Thyroid gland (tissue), 4 donors: Measurements from ENCODE around the gene MBNL2. TPM values are rescaled to one million over a fixed set of nuclear protein-coding genes. Genes with fewer than 3 reads are reported as not detected.

Experiments used
- DNase-seq, 2 donors: peaks; one replicate each; pipeline ENCODE4 v3.0.0-alpha.2; 2019
- H3K27ac ChIP-seq, 3 donors: fragments of 200-600 bp; sonication (generic); 1 replicate in 2 of 3; 2 replicates in 1 of 3; pipeline ENCODE4 v1.5.1; 2016 to 2019; ENCODE audit warnings: mild to moderate bottlenecking in 1 of 3, moderate library complexity in 1 of 3
- H3K27me3 ChIP-seq: fragments of 200-600 bp; sonication (generic); one replicate; pipeline ENCODE4 v1.5.1; 2019
- H3K36me3 ChIP-seq, 2 donors: fragments of 200-600 bp; sonication (generic); one replicate each; pipeline ENCODE4 v1.5.1; 2016 to 2019
- H3K4me1 ChIP-seq, 2 donors: fragments of 200-600 bp; sonication (generic); one replicate each; pipeline ENCODE4 v1.5.1; 2017 to 2019
- H3K4me3 ChIP-seq, 3 donors: fragments of 200-600 bp; sonication (generic); replicated peaks in 1 of 3; 1 replicate in 2 of 3; 2 replicates in 1 of 3; pipeline ENCODE4 v1.5.1; 2016; ENCODE audit warnings: mild to moderate bottlenecking in 1 of 3
- H3K9me3 ChIP-seq: fragments of 200-600 bp; sonication (generic); one replicate; pipeline ENCODE4 v1.5.1; 2017
- POLR2A ChIP-seq, 2 donors: fragments of 450-650 bp; IDR thresholded peaks; one replicate each; pipeline ENCODE4 v1.6.1; 2017; ENCODE audit warnings: antibody characterized with exemption in 2 of 2, mild to moderate bottlenecking in 2 of 2, moderate library complexity in 1 of 2
- WGBS, 2 donors: methylation state at CpG; one replicate each; pipeline ENCODE4 v1.1.5; 2017; 5-methylcytosine and 5-hydroxymethylcytosine counted together
- intact Hi-C: fragments of 100-400 bp; cut with DNase I; formaldehyde crosslinking; loops from one replicate; pipeline ENCODE4 v1.15.1; 2023
- total RNA-seq, 4 donors: library from RNA; depleted of rRNA; stranded (reverse); fragments of >200 nt; gene quantifications; one replicate each; pipeline ENCODE4 v1.2.3, GENCODE V29; 2016
- TF ChIP-seq, protein P1 (sequence below), 6 experiments: fragments of 200-600 bp in 3 of 6; fragments of 450-650 bp in 3 of 6; sonication (generic) in 3 of 6; IDR thresholded peaks; one replicate each; pipeline ENCODE4 v1.5.1; 2016 to 2019; ENCODE audit warnings: antibody characterized with exemption in 6 of 6, mild to moderate bottlenecking in 2 of 6, inconsistent platforms in 1 of 6, moderate library complexity in 1 of 6

The MBNL2 gene
- total RNA-seq, 4 donors from 2014 or later = 93.4 to 99.9 (median 98.3) TPM

DNA sequence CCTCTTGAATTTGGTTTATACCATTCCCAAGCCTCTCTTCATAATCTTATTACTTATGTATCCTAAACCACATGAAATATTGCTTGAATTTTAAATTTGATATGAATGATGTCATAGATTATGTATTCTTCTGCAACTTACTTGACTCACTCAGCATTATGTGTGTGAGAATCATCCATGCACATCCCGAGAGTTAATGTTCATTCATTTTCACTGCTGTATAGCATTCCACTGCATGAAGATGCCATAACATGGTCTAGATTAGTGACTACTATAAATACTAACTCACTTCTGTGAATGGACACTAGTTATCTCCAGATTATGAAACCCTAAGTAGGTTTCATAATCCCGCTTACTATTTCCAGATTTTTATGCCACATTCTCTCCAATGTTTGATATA, 186.8 kb downstream of the MBNL2 start:
- 96 to 97% methylated on average over 2 of the region's 2 CpGs for WGBS, 2 donors
- intact Hi-C loops = no loop called here
- no peaks in the 10 kb centered on the region for H3K36me3 ChIP-seq
- H3K27me3 ChIP-seq = no peaks in the 10 kb centered on the region
- H3K4me1 ChIP-seq = no peaks in the 10 kb centered on the region
- H3K4me3 ChIP-seq = no peak overlapping the region
- DNase-seq = no peak
- H3K9me3 ChIP-seq = no peaks in the 10 kb centered on the region
- TF ChIP-seq POLR2A (IDR thresholded peaks at IDR 0.05) = no peak
- TF ChIP-seq, protein P1, sequence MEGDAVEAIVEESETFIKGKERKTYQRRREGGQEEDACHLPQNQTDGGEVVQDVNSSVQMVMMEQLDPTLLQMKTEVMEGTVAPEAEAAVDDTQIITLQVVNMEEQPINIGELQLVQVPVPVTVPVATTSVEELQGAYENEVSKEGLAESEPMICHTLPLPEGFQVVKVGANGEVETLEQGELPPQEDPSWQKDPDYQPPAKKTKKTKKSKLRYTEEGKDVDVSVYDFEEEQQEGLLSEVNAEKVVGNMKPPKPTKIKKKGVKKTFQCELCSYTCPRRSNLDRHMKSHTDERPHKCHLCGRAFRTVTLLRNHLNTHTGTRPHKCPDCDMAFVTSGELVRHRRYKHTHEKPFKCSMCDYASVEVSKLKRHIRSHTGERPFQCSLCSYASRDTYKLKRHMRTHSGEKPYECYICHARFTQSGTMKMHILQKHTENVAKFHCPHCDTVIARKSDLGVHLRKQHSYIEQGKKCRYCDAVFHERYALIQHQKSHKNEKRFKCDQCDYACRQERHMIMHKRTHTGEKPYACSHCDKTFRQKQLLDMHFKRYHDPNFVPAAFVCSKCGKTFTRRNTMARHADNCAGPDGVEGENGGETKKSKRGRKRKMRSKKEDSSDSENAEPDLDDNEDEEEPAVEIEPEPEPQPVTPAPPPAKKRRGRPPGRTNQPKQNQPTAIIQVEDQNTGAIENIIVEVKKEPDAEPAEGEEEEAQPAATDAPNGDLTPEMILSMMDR (IDR thresholded peaks at IDR 0.05) = no peak
- H3K27ac ChIP-seq = no peak overlapping the region

DNA sequence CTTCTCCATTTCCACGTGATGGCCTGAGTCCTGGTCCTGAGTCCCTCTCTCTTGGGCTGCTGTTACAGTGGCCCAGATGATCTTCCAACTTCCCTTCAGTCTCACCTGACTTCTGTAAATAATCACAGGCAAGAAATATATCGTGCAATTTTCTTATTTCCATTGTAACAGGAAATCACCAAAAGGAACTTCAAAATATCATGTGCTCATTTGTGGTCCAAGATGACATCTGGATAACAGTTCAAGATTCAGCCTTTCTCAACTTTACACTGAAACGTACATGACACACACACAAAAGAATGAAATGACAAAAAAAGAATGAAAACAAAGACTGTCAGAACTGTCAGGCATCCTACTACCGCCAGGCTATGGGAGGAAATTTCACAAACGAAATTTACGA, 189.9 kb downstream of the MBNL2 start:
- Histone ChIP-seq H3K36me3 (no peaks in the 10 kb centered on the region), H3K4me1 (no peaks in the 10 kb centered on the region), H3K27me3 (no peaks in the 10 kb centered on the region), H3K9me3 (no peaks in the 10 kb centered on the region), H3K27ac (no peak overlapping the region), H3K4me3 (no peak overlapping the region)
- no peak for DNase-seq
- intact Hi-C loops = no loop called here
- WGBS, 2 donors = 93 to 94% methylated on average over 6 of the region's 6 CpGs
- TF ChIP-seq POLR2A (IDR thresholded peaks at IDR 0.05) = no peak
- TF ChIP-seq, protein P1 (IDR thresholded peaks at IDR 0.05) = no peak

- WGBS, 2 donors = 44 to 55% methylated on average over 1 of the region's 1 CpG
Measured at GRCh38 chr13:97413694-97414093, 191.6 kb downstream of the MBNL2 start.

DNA sequence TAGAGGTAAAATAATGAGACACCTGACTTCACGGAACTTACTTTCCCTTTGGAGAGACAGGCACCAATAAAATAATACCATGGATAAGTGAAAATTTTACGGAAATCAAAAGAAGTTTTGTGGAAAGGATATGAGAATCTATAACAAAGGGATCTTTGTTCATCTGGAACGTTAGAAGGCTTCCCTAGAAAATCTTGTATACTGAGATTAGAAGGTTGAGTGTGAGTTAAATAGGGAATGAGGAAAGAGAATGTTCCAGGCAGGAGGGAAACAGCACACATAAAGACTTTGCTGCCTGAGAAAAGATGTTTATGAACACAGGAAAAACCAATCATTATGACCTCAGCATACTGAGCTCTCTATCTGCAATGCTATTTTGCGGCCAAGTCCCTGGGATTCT, 192.3 kb downstream of the MBNL2 start:
- Histone ChIP-seq H3K4me1 (no peaks in the 10 kb centered on the region), H3K27ac (no peak overlapping the region), H3K4me3 (no peak overlapping the region), H3K36me3 (no peaks in the 10 kb centered on the region), H3K9me3 (no peaks in the 10 kb centered on the region), H3K27me3 (no peaks in the 10 kb centered on the region)
- TF ChIP-seq, protein P1 (IDR thresholded peaks at IDR 0.05) = no peak
- TF ChIP-seq POLR2A (IDR thresholded peaks at IDR 0.05) = no peak
- no peak for DNase-seq
- intact Hi-C loops = no loop called here
- WGBS, 2 donors = 76 to 80% methylated on average over 4 of the region's 4 CpGs

More at GRCh38 chr13:97413694-97414093, 191.6 kb downstream of the MBNL2 start:
- Histone ChIP-seq H3K9me3 (no peaks in the 10 kb centered on the region), H3K36me3 (no peaks in the 10 kb centered on the region), H3K27me3 (no peaks in the 10 kb centered on the region), H3K27ac (no peak overlapping the region), H3K4me3 (no peak overlapping the region), H3K4me1 (no peaks in the 10 kb centered on the region)
- no peak for TF ChIP-seq POLR2A (IDR thresholded peaks at IDR 0.05)
- TF ChIP-seq, protein P1 (IDR thresholded peaks at IDR 0.05) = no peak
- no peak for DNase-seq
- intact Hi-C loops = no loop called here

DNA sequence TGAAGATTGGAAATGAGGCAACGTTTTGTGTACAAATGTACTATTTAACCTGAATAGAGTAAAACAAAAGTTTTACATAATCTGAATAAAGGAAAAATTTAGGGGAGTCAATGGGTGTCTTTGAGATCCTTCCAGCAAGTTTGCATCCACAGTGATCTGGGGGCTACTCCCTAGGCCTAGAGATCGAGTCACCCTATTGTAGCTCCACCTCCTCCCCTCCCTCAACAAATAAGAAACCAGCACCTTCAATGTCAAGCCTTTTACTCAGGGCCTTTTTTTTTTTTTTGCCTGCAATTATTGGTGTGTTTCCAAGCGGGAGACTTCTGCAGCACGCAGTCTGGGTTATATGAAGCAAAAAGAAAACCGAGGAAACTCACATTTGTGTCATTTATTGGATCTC, 195.6 kb downstream of the MBNL2 start:
- H3K4me3 ChIP-seq = no peak overlapping the region
- H3K4me1 ChIP-seq = no peaks in the 10 kb centered on the region
- intact Hi-C loops = no loop called here
- WGBS, 2 donors = 32 to 38% methylated on average over 5 of the region's 5 CpGs
- DNase-seq = no peak
- H3K36me3 ChIP-seq = no peaks in the 10 kb centered on the region
- no peaks in the 10 kb centered on the region for H3K9me3 ChIP-seq
- no peak for TF ChIP-seq POLR2A (IDR thresholded peaks at IDR 0.05)
- no peaks in the 10 kb centered on the region for H3K27me3 ChIP-seq
- no peak overlapping the region for H3K27ac ChIP-seq
